GM10248 (cell line): ENCODE measurements around the gene EXOSC1.
"Not testable (repeated sequence)": the region's sequence is repeated elsewhere in the genome, so short reads cannot be mapped to it uniquely, and the experiment has no call there.

Experiments
- CTCF ChIA-PET: fragments of 300-600 bp; sonication (Branson Sonifier 250); formaldehyde crosslinking; extraction: SDS; loops from one replicate; lab custom pipeline; 2021; ENCODE audit warnings: antibody characterized with exemption; lab: Yijun Ruan, JAX
- POLR2A ChIA-PET: fragments of 350-650 bp; sonication (Branson Sonifier 250); formaldehyde crosslinking; extraction: SDS; loops from one replicate; lab custom pipeline; 2020; ENCODE audit warnings: antibody characterized with exemption; lab: Yijun Ruan, JAX
- DNase-seq: peaks from one replicate; pipeline ENCODE4 v3.0.0; 2012; ENCODE audit errors: extremely low spot score
- CTCF ChIP-seq: IDR thresholded peaks from 2 replicates; pipeline ENCODE4 v1.5.1; 2012; ENCODE audit warnings: mild to moderate bottlenecking, low read depth; ENCODE audit errors: extremely low read depth, missing control alignments, control extremely low read depth

Gene EXOSC1

GRCh38 chr10:97407952-97408248 lies 37.9 kb downstream of the EXOSC1 start:
- ChIA-PET CTCF (interaction anchor here (0.9 to 5.0 kb wide), 7 partner anchors 13 to 145 kb away, joined by 3 to 62 read pairs (median 5); no protein-coding TSS in a partner anchor), POLR2A (no interaction called here)
- TF ChIP-seq CTCF, result no peak
- DNase-seq, result no peak

GRCh38 chr10:97407211-97407951 lies 38.4 kb downstream of the EXOSC1 start:
- peak; percentile 88 for TF ChIP-seq CTCF
- POLR2A ChIA-PET, result no interaction called here
- CTCF ChIA-PET, result interaction anchor here (0.7 to 5.0 kb wide), 13 partner anchors 13 to 148 kb away, joined by 3 to 62 read pairs (median 3); no protein-coding TSS in a partner anchor
- DNase-seq, result peak; percentile 80

GRCh38 chr10:97406483-97406882 lies 39.3 kb downstream of the EXOSC1 start:
- CTCF ChIA-PET, result interaction anchor here (0.6 to 5.0 kb wide), 10 partner anchors 14 to 149 kb away, joined by 3 to 62 read pairs (median 3); no protein-coding TSS in a partner anchor
- DNase-seq, POLR2A ChIA-PET: not testable (repeated sequence)

GRCh38 chr10:97406064-97406463 lies 39.7 kb downstream of the EXOSC1 start:
- TF ChIP-seq CTCF, result no peak
- CTCF ChIA-PET, result interaction anchor here (0.8 to 5.0 kb wide), 5 partner anchors 14 to 149 kb away, joined by 3 to 62 read pairs (median 3); no protein-coding TSS in a partner anchor
- POLR2A ChIA-PET, result no interaction called here
- no peak for DNase-seq

GRCh38 chr10:97404044-97404443 lies 41.8 kb downstream of the EXOSC1 start:
- ChIA-PET CTCF (interaction anchor here (1.3 to 5.6 kb wide), 3 partner anchors 9 to 148 kb away, joined by 3 to 38 read pairs (median 3); no protein-coding TSS in a partner anchor), POLR2A (no interaction called here)
- no peak for DNase-seq
- no peak for TF ChIP-seq CTCF

- DNase-seq, result no peak
- no peak for TF ChIP-seq CTCF
- ChIA-PET CTCF (interaction anchor here (1.2 to 5.6 kb wide), 7 partner anchors 8 to 123 kb away, joined by 3 to 38 read pairs (median 6); no protein-coding TSS in a partner anchor), POLR2A (interaction anchor here (0.5 to 1.5 kb wide), 6 partner anchors 10 to 103 kb away, joined by 3 to 9 read pairs (median 4); no protein-coding TSS in a partner anchor)
Measured at GRCh38 chr10:97401455-97401919, 44.3 kb downstream of the EXOSC1 start.
